Esophagus (tissue), 2 donors: ENCODE data around the gene SCTR. TPM values are rescaled to one million over a fixed set of nuclear protein-coding genes. Genes with fewer than 3 reads are reported as not detected.

Experiments used
- H3K27ac ChIP-seq, 2 donors: one replicate each; pipeline ENCODE4 v1.5.1; 2013; ENCODE audit warnings: low read depth in 2 of 2, mild to moderate bottlenecking in 2 of 2, inconsistent platforms in 1 of 2, low read length in 1 of 2, moderate library complexity in 1 of 2
- H3K27me3 ChIP-seq, 2 donors: one replicate each; pipeline ENCODE4 v1.6.1; 2013; ENCODE audit warnings: low read length in 2 of 2, control low read depth in 1 of 2, mild to moderate bottlenecking in 1 of 2; ENCODE audit not compliant: insufficient read depth in 2 of 2, control insufficient read depth in 1 of 2
- H3K36me3 ChIP-seq, 2 donors: one replicate each; pipeline ENCODE4 v1.6.1; 2013; ENCODE audit warnings: low read length in 1 of 2; ENCODE audit not compliant: control insufficient read depth in 2 of 2, insufficient read depth in 2 of 2
- H3K4me1 ChIP-seq, 2 donors: one replicate each; pipeline ENCODE4 v1.6.1; 2013; ENCODE audit warnings: low read length in 1 of 2; ENCODE audit not compliant: control insufficient read depth in 2 of 2, insufficient read depth in 2 of 2
- H3K4me3 ChIP-seq, 2 donors: one replicate each; pipeline ENCODE4 v1.5.1; 2013; ENCODE audit warnings: low read length in 2 of 2, mild to moderate bottlenecking in 2 of 2, low read depth in 1 of 2, moderate library complexity in 1 of 2
- H3K9me3 ChIP-seq, 2 donors: one replicate each; pipeline ENCODE4 v1.6.1; 2013; ENCODE audit warnings: mild to moderate bottlenecking in 2 of 2, low read depth in 1 of 2, low read length in 1 of 2, moderate library complexity in 1 of 2; ENCODE audit not compliant: control insufficient read depth in 2 of 2, insufficient read depth in 1 of 2
- WGBS, 2 donors: extraction: QIAGEN DNeasy Blood & Tissue Kit; methylation state at CpG; one replicate each; pipeline ENCODE4 v1.1.7; 2013; 5-methylcytosine and 5-hydroxymethylcytosine counted together
- polyA plus RNA-seq, 2 donors: library from polyadenylated mRNA; stranded (reverse); fragments of 200-250 nt; gene quantifications; one replicate each; pipeline ENCODE4 v1.2.3, GENCODE V29; 2013
- donor health status: healthy with polysubstance abuse.
- donor health status: Bipolar disorder and iron deficiency.

SCTR gene
- polyA plus RNA-seq, 2 donors, result 0.13 to 0.26 TPM

GRCh38 chr2:119531292-119531691, 7.0 kb upstream of the SCTR start:
- H3K27ac ChIP-seq, result no peak overlapping the region
- peaks cover 0 to 2% of the 10 kb centered on the region in 2 donors for H3K9me3 ChIP-seq
- H3K4me3 ChIP-seq, result no peak overlapping the region
- no peaks in the 10 kb centered on the region for H3K36me3 ChIP-seq
- H3K27me3 ChIP-seq, result no peaks in the 10 kb centered on the region
- WGBS, 2 donors, result 46% methylated on average over 3 of the region's 3 CpGs
- no peaks in the 10 kb centered on the region for H3K4me1 ChIP-seq

DNA sequence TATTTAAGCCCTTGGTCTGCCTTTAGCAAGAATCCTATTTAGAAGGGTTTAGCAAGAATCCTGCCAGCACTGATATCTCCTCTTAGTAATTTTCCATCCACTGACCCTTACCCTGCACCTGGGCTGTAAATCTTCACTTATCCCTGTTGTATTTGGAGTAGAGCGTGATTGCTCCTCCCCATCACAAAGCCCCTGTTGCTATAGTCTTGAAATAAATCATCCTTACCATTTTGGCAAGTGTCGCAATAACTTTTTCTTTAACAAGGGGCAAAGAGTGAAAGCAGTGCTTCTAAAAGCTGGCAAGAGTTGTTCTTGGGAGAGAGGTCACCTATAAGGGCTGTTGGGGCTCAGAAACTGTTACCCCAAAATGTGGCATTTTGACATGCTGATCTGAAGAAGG, 3.7 kb upstream of the SCTR start:
- Histone ChIP-seq H3K36me3 (no peaks in the 10 kb centered on the region), H3K9me3 (no peaks in the 10 kb centered on the region), H3K4me3 (no peak overlapping the region), H3K4me1 (peaks cover 0 to 1% of the 10 kb centered on the region in 2 donors), H3K27me3 (peaks cover under 1 to 3% of the 10 kb centered on the region in 2 donors), H3K27ac (no peak overlapping the region)
- WGBS, 2 donors, result 77 to 78% methylated on average over 2 of the region's 2 CpGs

DNA sequence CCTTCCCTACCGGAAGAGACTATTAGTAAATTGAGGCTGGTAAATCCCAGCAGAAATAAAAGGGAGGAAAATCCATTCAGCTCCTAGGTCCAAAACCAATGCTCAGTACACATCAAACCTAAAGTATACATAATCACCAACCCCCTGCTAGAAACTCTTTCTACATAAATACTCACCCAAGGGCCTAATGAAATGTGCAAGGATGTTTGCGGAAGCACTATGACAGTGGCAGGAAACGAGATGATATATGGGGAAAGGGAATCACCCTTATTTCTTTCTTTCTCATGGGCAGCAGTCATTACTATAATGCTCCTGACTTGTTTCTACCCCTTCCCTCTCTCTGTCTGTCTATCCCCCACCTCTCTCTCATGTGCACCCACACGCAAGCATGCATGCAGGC, 1.3 kb upstream of the SCTR start:
- H3K27ac ChIP-seq, result no peak overlapping the region
- H3K27me3 ChIP-seq, result peaks cover 3 to 7% of the 10 kb centered on the region in 2 donors
- H3K36me3 ChIP-seq, result no peaks in the 10 kb centered on the region
- no peaks in the 10 kb centered on the region for H3K9me3 ChIP-seq
- no peak overlapping the region for H3K4me3 ChIP-seq
- peaks cover 0 to 1% of the 10 kb centered on the region in 2 donors for H3K4me1 ChIP-seq
- 62 to 67% methylated on average over 4 of the region's 4 CpGs for WGBS, 2 donors

DNA sequence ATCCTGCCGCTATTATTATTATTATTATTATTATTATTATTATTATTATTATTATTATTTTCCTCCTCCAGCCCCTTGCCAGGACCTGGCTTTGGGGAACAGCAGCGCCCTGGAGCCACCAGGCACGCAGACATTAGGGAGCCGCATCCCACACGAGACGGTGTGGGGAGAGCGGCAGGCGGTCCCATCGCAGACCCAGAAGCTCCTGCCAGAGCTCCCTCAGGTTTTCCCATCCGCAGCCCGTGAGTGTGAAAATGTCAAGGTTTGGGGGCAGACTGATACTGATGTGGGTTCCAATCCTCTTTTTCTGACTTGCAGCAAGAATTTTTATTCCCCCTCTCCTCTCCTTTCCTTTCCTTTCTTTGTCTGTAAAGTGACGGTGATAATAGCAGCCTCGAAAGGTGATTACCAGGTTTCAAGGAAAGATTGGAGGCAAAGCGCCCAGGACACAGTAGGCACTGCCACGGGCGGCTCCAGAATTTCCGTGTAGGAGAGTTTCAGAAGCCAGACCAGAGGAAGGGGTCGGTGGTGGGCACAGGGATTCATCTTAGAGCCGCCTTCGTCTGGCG, 816 bp downstream of the SCTR start:
- Histone ChIP-seq H3K4me1 (peaks cover 0 to 1% of the 10 kb centered on the region in 2 donors), H3K4me3 (no peak overlapping the region), H3K27me3 (peaks cover 3 to 7% of the 10 kb centered on the region in 2 donors), H3K27ac (no peak overlapping the region), H3K36me3 (no peaks in the 10 kb centered on the region), H3K9me3 (no peaks in the 10 kb centered on the region)
- 8 to 10% methylated on average over 21 of the region's 21 CpGs for WGBS, 2 donors

GRCh38 chr2:119522671-119523070, 1.6 kb downstream of the SCTR start:
- Histone ChIP-seq H3K27me3 (peaks cover 3 to 7% of the 10 kb centered on the region in 2 donors), H3K36me3 (no peaks in the 10 kb centered on the region), H3K9me3 (no peaks in the 10 kb centered on the region), H3K27ac (no peak overlapping the region), H3K4me3 (no peak overlapping the region), H3K4me1 (peaks cover 0 to 1% of the 10 kb centered on the region in 2 donors)
- 46 to 54% methylated on average over 6 of the region's 6 CpGs for WGBS, 2 donors

GRCh38 chr2:119521433-119522050, 2.7 kb downstream of the SCTR start:
- Histone ChIP-seq H3K27ac (no peak overlapping the region), H3K36me3 (no peaks in the 10 kb centered on the region), H3K4me3 (no peak overlapping the region), H3K4me1 (peaks cover 0 to 1% of the 10 kb centered on the region in 2 donors), H3K9me3 (no peaks in the 10 kb centered on the region), H3K27me3 (peaks cover 3 to 7% of the 10 kb centered on the region in 2 donors)
- WGBS, 2 donors, result 74 to 89% methylated on average over 11 of the region's 11 CpGs

GRCh38 chr2:119520696-119521432, 3.4 kb downstream of the SCTR start:
- Histone ChIP-seq H3K36me3 (no peaks in the 10 kb centered on the region), H3K27ac (no peak overlapping the region), H3K4me1 (peaks cover 0 to 1% of the 10 kb centered on the region in 2 donors), H3K9me3 (no peaks in the 10 kb centered on the region), H3K4me3 (no peak overlapping the region), H3K27me3 (peaks cover 3 to 7% of the 10 kb centered on the region in 2 donors)
- WGBS, 2 donors, result 72 to 75% methylated on average over 3 of the region's 3 CpGs

GRCh38 chr2:119519057-119519408, 5.2 kb downstream of the SCTR start:
- Histone ChIP-seq H3K36me3 (no peaks in the 10 kb centered on the region), H3K4me3 (no peak overlapping the region), H3K27ac (no peak overlapping the region), H3K27me3 (peaks cover 0 to 7% of the 10 kb centered on the region in 2 donors), H3K4me1 (no peaks in the 10 kb centered on the region), H3K9me3 (no peaks in the 10 kb centered on the region)
- WGBS, 2 donors, result 89 to 93% methylated on average over 10 of the region's 10 CpGs

GRCh38 chr2:119518401-119519056, 5.8 kb downstream of the SCTR start:
- Histone ChIP-seq H3K9me3 (no peaks in the 10 kb centered on the region), H3K4me1 (no peaks in the 10 kb centered on the region), H3K27ac (no peak overlapping the region), H3K4me3 (no peak overlapping the region), H3K27me3 (peaks cover 0 to 7% of the 10 kb centered on the region in 2 donors), H3K36me3 (no peaks in the 10 kb centered on the region)
- 81 to 82% methylated on average over 10 of the region's 10 CpGs for WGBS, 2 donors
